Heart left ventricle (tissue), 16 donors: ENCODE data around the gene SNIP1. TPM values are rescaled to one million over a fixed set of nuclear protein-coding genes. Genes with fewer than 3 reads are reported as not detected.
A peak's percentile ranks its signal among the peaks of the same experiment; 100 is the strongest.

Experiments
- ATAC-seq, 4 donors: fragments of 200-7000 bp; cut with Tn5 transposase; one replicate each; pipeline ENCODE4 v1.9.1; 2020 to 2022; ENCODE audit warnings: moderate library complexity in 4 of 4, mild to moderate bottlenecking in 3 of 4, moderate number of reproducible peaks in 1 of 4
- DNase-seq, 5 donors: peaks; one replicate each; pipeline ENCODE4 v3.0.0-alpha.2; 2020
- H3K27ac ChIP-seq, 12 donors: fragments of 200-600 bp; sonication (generic) in 4 of 12; one replicate each; pipeline versions ENCODE4 v1.5.0 to v1.8.0; 2016 to 2022; ENCODE audit warnings: mild to moderate bottlenecking in 2 of 12
- H3K27me3 ChIP-seq, 9 donors: fragments of 200-600 bp; sonication (generic) in 2 of 9; one replicate each; pipeline versions ENCODE4 v1.5.1 to v1.8.0; 2016 to 2022; ENCODE audit warnings: mild to moderate bottlenecking in 3 of 9
- H3K36me3 ChIP-seq, 9 donors: fragments of 200-600 bp; sonication (generic) in 2 of 9; one replicate each; pipeline versions ENCODE4 v1.5.0 to v1.8.0; 2018 to 2022; ENCODE audit warnings: mild to moderate bottlenecking in 2 of 9
- H3K4me1 ChIP-seq, 12 donors: fragments of 200-600 bp; sonication (generic) in 4 of 12; one replicate each; pipeline versions ENCODE4 v1.5.0 to v1.8.0; 2016 to 2022; ENCODE audit warnings: mild to moderate bottlenecking in 3 of 12
- H3K4me3 ChIP-seq, 12 donors: fragments of 200-600 bp; sonication (generic) in 4 of 12; one replicate each; pipeline versions ENCODE4 v1.5.0 to v1.8.0; 2017 to 2022; ENCODE audit warnings: mild to moderate bottlenecking in 9 of 12, moderate library complexity in 4 of 12
- H3K9me3 ChIP-seq, 12 donors: fragments of 200-600 bp; sonication (generic) in 4 of 12; one replicate each; pipeline versions ENCODE4 v1.5.0 to v1.8.0; 2016 to 2022; ENCODE audit warnings: mild to moderate bottlenecking in 1 of 12
- CTCF ChIP-seq, 12 donors: fragments of 200-600 bp; sonication (generic) in 4 of 12; IDR thresholded peaks; one replicate each; pipeline versions ENCODE4 v1.5.0 to v1.8.0; 2018 to 2022; ENCODE audit warnings: antibody characterized with exemption in 12 of 12, mild to moderate bottlenecking in 5 of 12
- POLR2A ChIP-seq, 2 donors: fragments of 450-650 bp; IDR thresholded peaks; one replicate each; pipeline ENCODE4 v1.6.1; 2017; ENCODE audit warnings: antibody characterized with exemption in 2 of 2, mild to moderate bottlenecking in 2 of 2, moderate library complexity in 2 of 2
- WGBS, 4 donors: extraction: QIAGEN DNeasy Blood & Tissue Kit in 2 of 4; methylation state at CpG; one replicate each; pipeline versions ENCODE4 v1.1.5 to v1.1.7; 2013 to 2018; 5-methylcytosine and 5-hydroxymethylcytosine counted together
- intact Hi-C, 10 donors: fragments of 100-400 bp; cut with DNase I; formaldehyde crosslinking; loops; one replicate each; pipeline versions ENCODE4 v1.11.1 to v1.14.2; 2022
- polyA plus RNA-seq, 2 donors: library from polyadenylated mRNA; stranded (reverse); fragments of 200-250 nt; gene quantifications; one replicate each; pipeline ENCODE4 v1.2.3, GENCODE V29; 2013
- total RNA-seq, 9 donors: library from RNA; depleted of rRNA in 2 of 9; stranded (reverse); fragments of >200 nt in 2 of 9; fragmentation: NEBNext Ultra II Directional in 3 of 9; extraction: Animal tissue kit (Norgen Biotek cat#: 25700) in 3 of 9; gene quantifications; one replicate each; pipeline versions ENCODE4 v1.1.0 to v1.2.4, GENCODE V29; 2016 to 2023
- donor health status: ischemic (EF 13 %, LVEDD 7.1; RV severe dilation, severe dysfunction).
- donor health status: healthy with polysubstance abuse.
- donor health status: DM: no; HTN: yes; CAD: no.
- donor health status: DM: no; HTN: no; CAD: no.
- donor health status: ischemic (EF 25% LVEDD 6.9; RV normal size, moderate dysfunction).
- donor health status: ischemic (EF 25% LVEDD 5.7; RV mildly dilated, moderate dysfunction).
- donor health status: healthy.
- donor health status: DM: yes; HTN: yes; CAD: no.
- donor health status: ischemic (EF 35%, LVEDD 5.7; RV mildly dilated, moderate dysfunction).
- donor health status: nonischemic (EF 11% LVEDD 7.7; RV severe dilation, severe dysfunction).
- donor health status: DM: yes; HTN: yes; CAD: no.
- donor health status: PGD.
- donor health status: ischemic (EF 29% LVEDD 5.4; RV normal size, mild dysfunction).
- donor health status: nonischemic (EF 23%, LVEDD 6.1; RV moderate dilation, normal function).

The SNIP1 gene
- total and polyA plus RNA-seq, 11 donors, result 3.0 to 11.2 (median 8.1) TPM

- WGBS, 4 donors, result 89 to 90% (median 90%) methylated on average over 7 of the region's 7 CpGs
- Histone ChIP-seq H3K27me3 (no peaks in the 10 kb centered on the region), H3K36me3 (peaks cover 0 to 100% (median 98%) of the 10 kb centered on the region in 9 donors), H3K9me3 (no peaks in the 10 kb centered on the region), H3K4me3 (no peak overlapping the region), H3K4me1 (no peaks in the 10 kb centered on the region), H3K27ac (peak overlapping the region in 1 of 12 donors; percentile 33)
- intact Hi-C loops, result no loop called here
- DNase-seq, result no peak
- ATAC-seq, result no peak
- TF ChIP-seq POLR2A (IDR thresholded peaks at IDR 0.05) (no peak), CTCF (IDR thresholded peaks at IDR 0.05) (no peak)
Observed at GRCh38 chr1:37574834-37575480, 20.9 kb upstream of the SNIP1 start.

- WGBS, 4 donors, result 95 to 99% (median 96%) methylated on average over 3 of the region's 3 CpGs
- peaks cover 5 to 100% (median 100%) of the 10 kb centered on the region in 9 donors for H3K36me3 ChIP-seq
- DNase-seq (no peak), ATAC-seq (no peak)
- H3K27me3 ChIP-seq, result no peaks in the 10 kb centered on the region
- H3K27ac ChIP-seq, result no peak overlapping the region
- H3K4me3 ChIP-seq, result no peak overlapping the region
- H3K9me3 ChIP-seq, result no peaks in the 10 kb centered on the region
- TF ChIP-seq CTCF (IDR thresholded peaks at IDR 0.05) (no peak), POLR2A (IDR thresholded peaks at IDR 0.05) (no peak)
- H3K4me1 ChIP-seq, result no peaks in the 10 kb centered on the region
- intact Hi-C loops, result no loop called here
Observed at GRCh38 chr1:37570528-37571334, 16.6 kb upstream of the SNIP1 start.

- H3K27me3 ChIP-seq, result no peaks in the 10 kb centered on the region
- TF ChIP-seq POLR2A (IDR thresholded peaks at IDR 0.05) (no peak), CTCF (IDR thresholded peaks at IDR 0.05) (no peak)
- 73 to 86% (median 79%) methylated on average over 3 of the region's 3 CpGs for WGBS, 4 donors
- H3K4me3 ChIP-seq, result no peak overlapping the region
- no peak for DNase-seq
- no peaks in the 10 kb centered on the region for H3K4me1 ChIP-seq
- no peak for ATAC-seq
- no peak overlapping the region for H3K27ac ChIP-seq
- intact Hi-C loops, result no loop called here
- H3K36me3 ChIP-seq, result peaks cover 5 to 89% (median 77%) of the 10 kb centered on the region in 9 donors
- H3K9me3 ChIP-seq, result no peaks in the 10 kb centered on the region
Observed at GRCh38 chr1:37567023-37567422, 12.9 kb upstream of the SNIP1 start.

GRCh38 chr1:37564892-37565291 lies 10.8 kb upstream of the SNIP1 start:
- no peak overlapping the region for H3K27ac ChIP-seq
- H3K9me3 ChIP-seq, result no peaks in the 10 kb centered on the region
- intact Hi-C loops, result no loop called here
- no peaks in the 10 kb centered on the region for H3K27me3 ChIP-seq
- H3K4me3 ChIP-seq, result no peak overlapping the region
- no peak for TF ChIP-seq CTCF (IDR thresholded peaks at IDR 0.05)
- no peak for TF ChIP-seq POLR2A (IDR thresholded peaks at IDR 0.05)
- H3K36me3 ChIP-seq, result peaks cover 5 to 69% (median 57%) of the 10 kb centered on the region in 9 donors
- ATAC-seq (no peak), DNase-seq (no peak)
- no peaks in the 10 kb centered on the region for H3K4me1 ChIP-seq
